ENCODE measurements around the gene WDR37.
"Not testable (repeated sequence)": the region's sequence is repeated elsewhere in the genome, so short reads cannot be mapped to it uniquely, and the experiment has no call there.

The WDR37 gene

GRCh38 chr10:1035201-1035600 lies 21.0 kb upstream of the WDR37 start:
- H3K36me3 ChIP-seq (ENCODE audit: control insufficient read depth, insufficient read depth, low read length): peaks cover 2% of the 10 kb centered on the region
- DNase-seq (ENCODE audit: extremely low read depth, insufficient read length): no peak
- no peak overlapping the region for H3K4me3 ChIP-seq (replicated peaks; ENCODE audit: low read depth, low read length)
- no peak for TF ChIP-seq CTCF (IDR thresholded peaks at IDR 0.05; ENCODE audit: insufficient read depth, low read length, poor library complexity, severe bottlenecking)
- no peaks in the 10 kb centered on the region for H3K27me3 ChIP-seq (replicated peaks; ENCODE audit: control insufficient read depth, insufficient read depth, low read length)

- H3K36me3 ChIP-seq (ENCODE audit: control insufficient read depth, insufficient read depth, low read length): peaks cover 3% of the 10 kb centered on the region
- peak; percentile 57 for DNase-seq (ENCODE audit: extremely low read depth, insufficient read length)
- H3K4me3 ChIP-seq (replicated peaks; ENCODE audit: low read depth, low read length): no peak overlapping the region
- no peak for TF ChIP-seq CTCF (IDR thresholded peaks at IDR 0.05; ENCODE audit: insufficient read depth, low read length, poor library complexity, severe bottlenecking)
- H3K27me3 ChIP-seq (replicated peaks; ENCODE audit: control insufficient read depth, insufficient read depth, low read length): no peaks in the 10 kb centered on the region
These were observed 19.8 kb upstream of the WDR37 start for GRCh38 chr10:1036341-1036791.

GRCh38 chr10:1037098-1037497 lies 19.1 kb upstream of the WDR37 start:
- DNase-seq (ENCODE audit: extremely low read depth, insufficient read length): no peak
- Histone ChIP-seq H3K27me3 (replicated peaks; ENCODE audit: control insufficient read depth, insufficient read depth, low read length) (no peaks in the 10 kb centered on the region), H3K36me3 (ENCODE audit: control insufficient read depth, insufficient read depth, low read length) (peaks cover 3% of the 10 kb centered on the region), H3K4me3 (replicated peaks; ENCODE audit: low read depth, low read length) (no peak overlapping the region)
- no peak for TF ChIP-seq CTCF (IDR thresholded peaks at IDR 0.05; ENCODE audit: insufficient read depth, low read length, poor library complexity, severe bottlenecking)

- H3K36me3 ChIP-seq (ENCODE audit: control insufficient read depth, insufficient read depth, low read length); DNase-seq (ENCODE audit: extremely low read depth, insufficient read length); H3K27me3 ChIP-seq (replicated peaks; ENCODE audit: control insufficient read depth, insufficient read depth, low read length); H3K4me3 ChIP-seq (replicated peaks; ENCODE audit: low read depth, low read length): not testable (repeated sequence)
These were observed 17.4 kb upstream of the WDR37 start for GRCh38 chr10:1038769-1039168.

- Histone ChIP-seq H3K36me3 (ENCODE audit: control insufficient read depth, insufficient read depth, low read length) (peaks cover 4% of the 10 kb centered on the region), H3K27me3 (replicated peaks; ENCODE audit: control insufficient read depth, insufficient read depth, low read length) (no peaks in the 10 kb centered on the region), H3K4me3 (replicated peaks; ENCODE audit: low read depth, low read length) (no peak overlapping the region)
- no peak for TF ChIP-seq CTCF (IDR thresholded peaks at IDR 0.05; ENCODE audit: insufficient read depth, low read length, poor library complexity, severe bottlenecking)
- no peak for DNase-seq (ENCODE audit: extremely low read depth, insufficient read length)
These were observed 16.1 kb upstream of the WDR37 start for GRCh38 chr10:1040133-1040532.

- Histone ChIP-seq H3K27me3 (replicated peaks; ENCODE audit: control insufficient read depth, insufficient read depth, low read length) (no peaks in the 10 kb centered on the region), H3K4me3 (replicated peaks; ENCODE audit: low read depth, low read length) (no peak overlapping the region), H3K36me3 (ENCODE audit: control insufficient read depth, insufficient read depth, low read length) (peaks cover 4% of the 10 kb centered on the region)
- no peak for TF ChIP-seq CTCF (IDR thresholded peaks at IDR 0.05; ENCODE audit: insufficient read depth, low read length, poor library complexity, severe bottlenecking)
- no peak for DNase-seq (ENCODE audit: extremely low read depth, insufficient read length)
These were observed 14.7 kb upstream of the WDR37 start for GRCh38 chr10:1041514-1041913.

Measured in GM06990 (cell line).